Placental pericyte (primary cell): ENCODE results near the gene SMARCAD1. TPM values are rescaled to one million over a fixed set of nuclear protein-coding genes. Genes with fewer than 3 reads are reported as not detected.

Experiments
- total RNA-seq: library from RNA; depleted of rRNA; stranded (reverse); fragments of >200 nt; gene quantifications from 2 replicates; pipeline ENCODE4 v1.2.3, GENCODE V29; 2012

SMARCAD1 gene, protein sequence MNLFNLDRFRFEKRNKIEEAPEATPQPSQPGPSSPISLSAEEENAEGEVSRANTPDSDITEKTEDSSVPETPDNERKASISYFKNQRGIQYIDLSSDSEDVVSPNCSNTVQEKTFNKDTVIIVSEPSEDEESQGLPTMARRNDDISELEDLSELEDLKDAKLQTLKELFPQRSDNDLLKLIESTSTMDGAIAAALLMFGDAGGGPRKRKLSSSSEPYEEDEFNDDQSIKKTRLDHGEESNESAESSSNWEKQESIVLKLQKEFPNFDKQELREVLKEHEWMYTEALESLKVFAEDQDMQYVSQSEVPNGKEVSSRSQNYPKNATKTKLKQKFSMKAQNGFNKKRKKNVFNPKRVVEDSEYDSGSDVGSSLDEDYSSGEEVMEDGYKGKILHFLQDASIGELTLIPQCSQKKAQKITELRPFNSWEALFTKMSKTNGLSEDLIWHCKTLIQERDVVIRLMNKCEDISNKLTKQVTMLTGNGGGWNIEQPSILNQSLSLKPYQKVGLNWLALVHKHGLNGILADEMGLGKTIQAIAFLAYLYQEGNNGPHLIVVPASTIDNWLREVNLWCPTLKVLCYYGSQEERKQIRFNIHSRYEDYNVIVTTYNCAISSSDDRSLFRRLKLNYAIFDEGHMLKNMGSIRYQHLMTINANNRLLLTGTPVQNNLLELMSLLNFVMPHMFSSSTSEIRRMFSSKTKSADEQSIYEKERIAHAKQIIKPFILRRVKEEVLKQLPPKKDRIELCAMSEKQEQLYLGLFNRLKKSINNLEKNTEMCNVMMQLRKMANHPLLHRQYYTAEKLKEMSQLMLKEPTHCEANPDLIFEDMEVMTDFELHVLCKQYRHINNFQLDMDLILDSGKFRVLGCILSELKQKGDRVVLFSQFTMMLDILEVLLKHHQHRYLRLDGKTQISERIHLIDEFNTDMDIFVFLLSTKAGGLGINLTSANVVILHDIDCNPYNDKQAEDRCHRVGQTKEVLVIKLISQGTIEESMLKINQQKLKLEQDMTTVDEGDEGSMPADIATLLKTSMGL
- 39.2 and 55.8 TPM in 2 replicates for total RNA-seq

DNA sequence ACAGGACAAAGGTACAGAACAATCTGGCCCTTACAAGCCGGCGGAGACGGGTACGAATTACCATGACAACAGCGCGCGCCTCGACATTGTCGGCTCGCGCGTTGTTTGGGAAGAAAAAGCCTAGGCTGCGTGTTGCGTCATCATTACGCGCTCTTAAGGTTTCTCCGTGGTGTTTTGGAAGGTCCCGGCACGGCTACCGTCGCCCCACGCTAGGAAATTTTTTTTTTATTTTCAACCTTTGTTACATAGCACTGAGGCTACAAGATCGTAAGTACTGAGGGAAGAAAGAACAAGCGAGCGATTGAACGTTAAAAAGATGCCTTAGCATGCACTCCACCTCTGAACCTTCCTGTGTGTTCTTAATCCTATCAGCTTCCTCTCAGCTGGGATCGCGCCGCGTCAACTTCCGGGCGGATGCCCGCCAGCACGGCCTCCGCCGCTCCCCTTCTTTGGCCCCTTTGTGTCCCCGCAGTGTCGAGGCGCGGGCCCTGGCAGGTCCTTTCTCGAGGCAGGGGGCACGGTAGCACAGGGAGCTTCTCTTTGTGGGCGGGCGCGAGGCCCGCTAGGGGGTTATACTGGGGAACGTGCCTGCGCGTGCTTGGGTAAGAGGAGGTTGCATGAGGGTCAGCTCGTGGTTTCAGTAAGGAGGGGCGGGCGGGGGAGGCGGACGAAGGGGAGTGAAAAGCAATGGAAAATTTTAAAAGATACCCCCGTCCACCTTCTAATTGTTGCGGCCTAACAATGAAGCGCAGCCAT is at the start of gene SMARCAD1:
Gene SMARCAD1 (plus strand): TSS at position 397 of the 756 bp plus-strand sequence. CDS start 530 bp downstream, outside the sequence.

Other genes starting within 250 kb of the SMARCAD1 start
- gene HPGDS, start 135.0 kb downstream of the SMARCAD1 start, total RNA-seq = under 0.01 TPM in 1 of 2 replicates, not detected in the other
- gene PDLIM5, start 244.1 kb downstream of the SMARCAD1 start, total RNA-seq = 194 and 283 TPM in 2 replicates